ENCODE data around the gene SECISBP2. TPM values are rescaled to one million over a fixed set of nuclear protein-coding genes. Genes with fewer than 3 reads are reported as not detected.
"Not testable (repeated sequence)": the region's sequence is repeated elsewhere in the genome, so short reads cannot be mapped to it uniquely, and the experiment has no call there.

SECISBP2 gene
- total and polyA plus RNA-seq, 5 experiments from 2014 or later: 19.6 to 112 (median 27.9) TPM

GRCh38 chr9:89371791-89372190 lies 53.5 kb downstream of the SECISBP2 start:
- peak in 1 of 10 donors; percentile 67 for DNase-seq
- ATAC-seq, H3K4me3 Mint-ChIP-seq, H3K27me3 Mint-ChIP-seq, H3K36me3 Mint-ChIP-seq, H3K9me3 Mint-ChIP-seq: not testable (repeated sequence)
- Mint-ChIP-seq H3K27ac (peak overlapping the region in 1 of 10 donors; percentile 95), H3K4me1 (peaks cover 24 to 51% (median 43%) of the 10 kb centered on the region in 4 donors)
- POLR2A ChIA-PET: interaction anchor here (0.6 to 0.9 kb wide), 2 partner anchors 151 to 184 kb away, joined by 3 read pairs; no protein-coding TSS in a partner anchor

GRCh38 chr9:89372230-89372816 lies 54.0 kb downstream of the SECISBP2 start:
- DNase-seq (peak in 9 of 10 donors; percentile 19 to 83 (median 51)), ATAC-seq (peak; percentile 66 to 69)
- Mint-ChIP-seq H3K9me3 (peaks cover 0 to 2% (median 0%) of the 10 kb centered on the region in 9 donors), H3K27me3 (no peaks in the 10 kb centered on the region), H3K36me3 (peaks cover 3 to 10% (median 4%) of the 10 kb centered on the region in 3 donors), H3K4me1 (peaks cover 26 to 55% (median 45%) of the 10 kb centered on the region in 4 donors), H3K4me3 (peak overlapping the region in 2 of 10 donors; percentile 22 to 54), H3K27ac (peak overlapping the region; percentile 53 to 95 (median 80))
- POLR2A ChIA-PET: interaction anchor here (0.6 to 1.4 kb wide), 6 partner anchors 12 to 184 kb away, joined by 3 to 4 read pairs (median 3); no protein-coding TSS in a partner anchor

- H3K36me3 Mint-ChIP-seq: peaks cover 4 to 16% (median 8%) of the 10 kb centered on the region in 3 donors
- H3K4me1 Mint-ChIP-seq: peaks cover 26 to 55% (median 47%) of the 10 kb centered on the region in 4 donors
- POLR2A ChIA-PET: interaction anchor here (0.7 to 1.4 kb wide), 6 partner anchors 9 to 160 kb away, joined by 3 to 4 read pairs (median 4); no protein-coding TSS in a partner anchor
- H3K27me3 Mint-ChIP-seq: no peaks in the 10 kb centered on the region
- H3K27ac Mint-ChIP-seq: peak overlapping the region; percentile 57 to 95 (median 82)
- DNase-seq (no peak), ATAC-seq (peak; percentile 9 to 10)
- peaks cover 0 to 1% (median 0%) of the 10 kb centered on the region in 9 donors for H3K9me3 Mint-ChIP-seq
- peak overlapping the region in 4 of 10 donors; percentile 7 to 54 (median 18) for H3K4me3 Mint-ChIP-seq
These were observed 54.7 kb downstream of the SECISBP2 start for GRCh38 chr9:89372979-89373378.

- peak in 1 of 10 donors; percentile 47 for DNase-seq
- H3K36me3 Mint-ChIP-seq: peaks cover 4 to 28% (median 17%) of the 10 kb centered on the region in 3 donors
- H3K9me3 Mint-ChIP-seq: no peaks in the 10 kb centered on the region
- peak overlapping the region; percentile 68 to 95 (median 80) for H3K27ac Mint-ChIP-seq
- peak overlapping the region in 2 of 10 donors; percentile 14 to 30 for H3K4me3 Mint-ChIP-seq
- peaks cover 26 to 52% (median 47%) of the 10 kb centered on the region in 4 donors for H3K4me1 Mint-ChIP-seq
- H3K27me3 Mint-ChIP-seq: no peaks in the 10 kb centered on the region
- POLR2A ChIA-PET: interaction anchor here (1.3 to 1.8 kb wide), 2 partner anchors 10 to 71 kb away, joined by 3 to 6 read pairs; no protein-coding TSS in a partner anchor
- ATAC-seq: no peak
These were observed 55.9 kb downstream of the SECISBP2 start for GRCh38 chr9:89374176-89374575.

- H3K27ac Mint-ChIP-seq: peak overlapping the region; percentile 69 to 95 (median 88)
- peak overlapping the region in 4 of 10 donors; percentile 12 to 75 (median 24) for H3K4me3 Mint-ChIP-seq
- DNase-seq: peak in 2 of 10 donors; percentile 29 to 60
- POLR2A ChIA-PET: interaction anchor here (0.5 to 1.8 kb wide), 5 partner anchors 11 to 174 kb away, joined by 3 to 6 read pairs (median 4); no protein-coding TSS in a partner anchor
- H3K27me3 Mint-ChIP-seq: no peaks in the 10 kb centered on the region
- H3K9me3 Mint-ChIP-seq: no peaks in the 10 kb centered on the region
- H3K4me1 Mint-ChIP-seq: peaks cover 30 to 63% (median 54%) of the 10 kb centered on the region in 4 donors
- H3K36me3 Mint-ChIP-seq: peaks cover 4 to 39% (median 21%) of the 10 kb centered on the region in 3 donors
- peak in 1 of 2 donors; percentile 31 for ATAC-seq
These were observed 57.0 kb downstream of the SECISBP2 start for GRCh38 chr9:89375191-89375760.

GRCh38 chr9:89376286-89376685 lies 58.0 kb downstream of the SECISBP2 start:
- ATAC-seq (no peak), DNase-seq (peak in 1 of 10 donors; percentile 31)
- peaks cover 4 to 50% (median 24%) of the 10 kb centered on the region in 3 donors for H3K36me3 Mint-ChIP-seq
- POLR2A ChIA-PET: interaction anchor here (1.5 to 1.8 kb wide), 2 partner anchors 69 to 173 kb away, joined by 3 to 4 read pairs; no protein-coding TSS in a partner anchor
- H3K27me3 Mint-ChIP-seq: no peaks in the 10 kb centered on the region
- peak overlapping the region in 1 of 10 donors; percentile 54 for H3K4me3 Mint-ChIP-seq
- H3K27ac Mint-ChIP-seq: peak overlapping the region in 8 of 10 donors; percentile 38 to 95 (median 80)
- H3K9me3 Mint-ChIP-seq: no peaks in the 10 kb centered on the region
- peaks cover 33 to 73% (median 59%) of the 10 kb centered on the region in 4 donors for H3K4me1 Mint-ChIP-seq

- Mint-ChIP-seq H3K4me1 (peaks cover 37 to 78% (median 65%) of the 10 kb centered on the region in 4 donors), H3K27me3 (no peaks in the 10 kb centered on the region), H3K36me3 (peaks cover 4 to 55% (median 26%) of the 10 kb centered on the region in 3 donors), H3K27ac (peak overlapping the region in 9 of 10 donors; percentile 0 to 95 (median 69)), H3K9me3 (no peaks in the 10 kb centered on the region), H3K4me3 (peak overlapping the region in 2 of 10 donors; percentile 24 to 54)
- ATAC-seq (no peak), DNase-seq (peak in 1 of 10 donors; percentile 52)
- POLR2A ChIA-PET: interaction anchor here (1.5 to 2.0 kb wide), 2 partner anchors 8 to 172 kb away, joined by 4 read pairs; no protein-coding TSS in a partner anchor
These were observed 58.5 kb downstream of the SECISBP2 start for GRCh38 chr9:89376741-89377351.

GRCh38 chr9:89377411-89377810 lies 59.1 kb downstream of the SECISBP2 start:
- no peaks in the 10 kb centered on the region for H3K9me3 Mint-ChIP-seq
- H3K36me3 Mint-ChIP-seq: peaks cover 4 to 61% (median 28%) of the 10 kb centered on the region in 3 donors
- DNase-seq (peak in 1 of 10 donors; percentile 24), ATAC-seq (no peak)
- peak overlapping the region in 7 of 10 donors; percentile 60 to 95 (median 73) for H3K27ac Mint-ChIP-seq
- H3K27me3 Mint-ChIP-seq: no peaks in the 10 kb centered on the region
- H3K4me1 Mint-ChIP-seq: peaks cover 37 to 80% (median 70%) of the 10 kb centered on the region in 4 donors
- POLR2A ChIA-PET: interaction anchor here (0.7 to 2.0 kb wide), 2 partner anchors 8 to 367 kb away, joined by 4 to 6 read pairs; no protein-coding TSS in a partner anchor
- no peak overlapping the region for H3K4me3 Mint-ChIP-seq

- Mint-ChIP-seq H3K9me3 (no peaks in the 10 kb centered on the region), H3K36me3 (peaks cover 4 to 70% (median 29%) of the 10 kb centered on the region in 3 donors), H3K27ac (peak overlapping the region in 8 of 10 donors; percentile 17 to 95 (median 78)), H3K27me3 (no peaks in the 10 kb centered on the region), H3K4me1 (peaks cover 37 to 78% (median 71%) of the 10 kb centered on the region in 4 donors), H3K4me3 (peak overlapping the region in 1 of 10 donors; percentile 28)
- POLR2A ChIA-PET: interaction anchor here (2.0 kb wide), 1 partner anchor 10 kb away, joined by 4 read pairs; no protein-coding TSS in a partner anchor
- ATAC-seq (no peak), DNase-seq (peak in 1 of 10 donors; percentile 10)
These were observed 60.2 kb downstream of the SECISBP2 start for GRCh38 chr9:89378541-89378940.

GRCh38 chr9:89379031-89379430 lies 60.7 kb downstream of the SECISBP2 start:
- Mint-ChIP-seq H3K27ac (peak overlapping the region; percentile 53 to 95 (median 85)), H3K9me3 (no peaks in the 10 kb centered on the region), H3K36me3 (peaks cover 4 to 74% (median 29%) of the 10 kb centered on the region in 3 donors), H3K4me3 (no peak overlapping the region), H3K4me1 (peaks cover 38 to 78% (median 69%) of the 10 kb centered on the region in 4 donors), H3K27me3 (no peaks in the 10 kb centered on the region)
- POLR2A ChIA-PET: no interaction called here
- DNase-seq (no peak), ATAC-seq (no peak)

- Mint-ChIP-seq H3K4me3 (peak overlapping the region in 3 of 10 donors; percentile 18 to 32 (median 18)), H3K27ac (peak overlapping the region; percentile 7 to 95 (median 82)), H3K36me3 (peaks cover 4 to 80% (median 33%) of the 10 kb centered on the region in 3 donors), H3K9me3 (no peaks in the 10 kb centered on the region), H3K27me3 (no peaks in the 10 kb centered on the region), H3K4me1 (peaks cover 38 to 77% (median 66%) of the 10 kb centered on the region in 4 donors)
- POLR2A ChIA-PET: interaction anchor here (0.9 to 1.1 kb wide), 2 partner anchors 14 to 169 kb away, joined by 3 to 4 read pairs; no protein-coding TSS in a partner anchor
- ATAC-seq (peak in 1 of 2 donors; percentile 48), DNase-seq (peak in 2 of 10 donors; percentile 43 to 46)
These were observed 61.3 kb downstream of the SECISBP2 start for GRCh38 chr9:89379508-89380115.

Measured in naive thymus-derived CD8-positive, alpha-beta T cell (primary cell).